Femur (tissue), 1 donor: ENCODE measurements around the gene ATCAY.

ENCODE experiments used
- DNase-seq: peaks from one replicate; pipeline ENCODE4 v3.0.0-alpha.2; 2017

The ATCAY gene

DNA sequence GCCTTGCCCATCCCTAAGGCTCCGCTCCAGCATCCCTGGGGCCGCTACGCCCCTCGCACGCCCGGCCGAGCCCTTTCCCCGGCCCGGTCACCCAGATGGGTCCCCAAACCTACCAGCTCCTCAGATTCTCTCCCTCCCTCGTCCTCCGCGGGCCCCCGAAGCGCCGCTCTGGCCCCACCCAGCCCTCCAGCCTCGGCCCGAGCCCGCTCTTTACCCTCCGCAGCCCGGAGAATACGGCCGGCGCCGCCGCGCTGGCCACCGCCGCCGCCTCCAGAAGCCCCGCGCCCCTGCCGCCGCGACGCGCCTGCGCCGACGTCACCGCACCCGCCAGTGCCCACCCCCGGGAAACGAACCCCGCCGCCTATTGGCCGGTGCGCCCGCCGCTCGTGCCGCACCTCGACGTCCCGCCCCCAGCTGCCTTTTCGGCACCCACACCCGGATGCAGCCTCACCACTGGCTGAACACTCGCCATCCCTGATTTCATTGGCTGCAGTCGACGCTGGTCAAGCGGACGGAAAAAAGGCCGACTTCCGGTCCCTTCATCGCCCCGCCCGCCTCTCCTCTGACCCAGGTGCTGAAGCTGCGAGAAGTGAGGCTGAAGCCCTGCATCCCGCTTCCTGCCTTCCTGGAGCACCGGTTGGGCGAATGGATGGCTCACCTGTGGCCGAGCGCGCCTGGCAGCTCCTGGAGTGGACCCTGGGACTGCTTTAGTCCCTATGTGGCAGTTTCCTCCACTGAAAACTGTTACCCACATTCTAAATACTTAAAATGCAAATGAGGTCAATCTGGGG lies 90.5 kb downstream of the ATCAY start, which contains the start of gene DAPK3:
Gene DAPK3, minus strand, starts transcription at position 292 of the 791 bp plus-strand sequence. CDS start 1,364 bp downstream, outside the sequence.
- peak; percentile 99 for DNase-seq

DNA sequence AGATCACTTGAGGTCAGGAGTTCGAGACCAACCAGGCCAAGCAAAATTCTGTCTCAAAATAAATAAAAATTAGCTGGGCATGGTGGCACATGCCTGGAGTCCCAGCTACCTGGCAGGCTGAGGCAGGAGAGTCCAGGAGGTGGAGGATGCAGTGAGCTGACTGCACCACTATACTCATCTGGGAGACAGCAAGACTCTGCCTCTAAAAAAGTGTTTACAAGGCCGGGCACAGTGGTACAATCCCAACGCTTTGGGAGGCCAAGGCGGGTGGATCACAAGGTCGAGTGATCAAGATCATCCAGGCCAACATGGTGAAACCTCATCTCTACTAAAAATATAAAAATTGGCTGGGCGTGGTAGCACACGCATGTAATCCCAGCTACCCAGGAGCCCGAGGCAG lies 94.7 kb downstream of the ATCAY start:
- peak; percentile 15 for DNase-seq

DNA sequence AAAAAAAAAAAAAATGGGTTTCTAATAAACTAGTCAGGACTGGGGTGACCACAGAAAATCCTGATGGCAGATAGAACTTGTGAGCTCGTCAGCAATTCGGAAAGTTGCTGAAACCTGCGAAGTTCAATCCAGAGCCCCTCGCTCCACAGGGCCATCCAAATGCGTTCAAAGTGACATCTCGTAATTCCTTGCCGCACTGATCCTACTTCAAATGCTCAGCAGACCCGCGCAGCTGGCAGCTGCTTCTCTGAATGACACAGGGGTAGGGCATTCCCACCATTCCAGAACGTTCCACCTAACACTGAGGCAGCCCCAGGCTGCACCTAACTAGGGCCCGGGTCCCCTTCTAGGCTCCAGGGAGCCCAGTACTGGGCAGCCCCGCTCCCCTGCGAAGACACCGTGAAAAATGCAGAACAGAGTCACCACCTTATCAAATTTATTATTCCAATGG lies 95.2 kb downstream of the ATCAY start:
- DNase-seq: peak; percentile 16

DNA sequence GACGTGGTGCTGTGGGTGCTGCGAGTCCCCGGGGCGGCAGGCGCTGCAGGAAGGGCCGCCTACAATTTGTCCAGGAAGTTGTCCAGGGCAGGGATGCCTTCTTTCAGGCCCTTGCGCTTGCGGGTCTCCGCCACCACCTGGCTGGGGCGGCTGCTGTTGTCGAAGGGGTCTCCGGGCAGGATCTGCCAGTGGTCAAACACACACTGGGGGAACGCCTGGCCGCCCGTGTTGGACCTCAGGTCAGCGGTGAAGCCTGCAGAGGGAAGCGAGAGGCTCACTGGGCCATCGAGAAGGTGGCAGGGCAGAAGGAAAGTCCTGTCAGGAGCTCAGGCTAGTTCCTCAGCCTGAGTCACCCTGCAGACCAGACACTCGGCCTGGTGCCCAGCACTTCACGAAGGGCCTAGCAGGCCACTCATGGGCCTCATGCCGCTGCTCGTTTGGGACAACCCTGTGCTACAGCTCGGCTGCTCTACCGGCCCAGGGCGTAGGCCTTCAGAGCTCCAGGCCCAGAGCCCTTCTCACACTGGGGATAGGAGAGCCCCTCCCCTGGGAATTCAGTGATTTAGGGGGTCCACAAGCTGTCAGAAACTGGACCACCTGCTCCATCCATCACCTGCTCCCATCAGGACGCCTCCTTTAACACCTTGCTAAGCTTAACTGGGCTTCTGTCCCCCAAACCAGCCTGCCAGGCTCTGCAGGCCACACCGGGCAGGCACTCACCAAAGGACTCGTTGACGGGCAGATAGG lies 96.2 kb downstream of the ATCAY start:
- peak; percentile 24 for DNase-seq
